ENCODE measurements around the gene SPRYD4.

SPRYD4 gene

GRCh38 chr12:56451147-56451546 lies 17.2 kb upstream of the SPRYD4 start:
- H3K27me3 ChIP-seq (replicated peaks; ENCODE audit: insufficient read depth, low read length) = no peaks in the 10 kb centered on the region
- H2AFZ ChIP-seq (ENCODE audit: low read length) = no peak overlapping the region
- H3F3A ChIP-seq (ENCODE audit: insufficient read depth, low read length) = no peaks in the 10 kb centered on the region
- no peak overlapping the region for H3K27ac ChIP-seq (ENCODE audit: low read length)
- no peaks in the 10 kb centered on the region for H3K36me3 ChIP-seq (replicated peaks; ENCODE audit: insufficient read depth, low read length)
- H3K9me3 ChIP-seq (replicated peaks; ENCODE audit: insufficient read depth, low read length) = no peaks in the 10 kb centered on the region
- H3K79me2 ChIP-seq (ENCODE audit: low read length) = peaks cover 16% of the 10 kb centered on the region
- DNase-seq = no peak
- no peak overlapping the region for H3K4me3 ChIP-seq (ENCODE audit: low read length)
- H3K9me2 ChIP-seq (replicated peaks; ENCODE audit: insufficient read depth, low read length) = no peaks in the 10 kb centered on the region
- TF ChIP-seq EZH2 (optimal IDR thresholded peaks at IDR 0.05; ENCODE audit: low read depth, low read length) (no peak), EZH2phosphoT487 (IDR thresholded peaks at IDR 0.05; ENCODE audit: low read length) (no peak)
- TF ChIP-seq, protein P1, sequence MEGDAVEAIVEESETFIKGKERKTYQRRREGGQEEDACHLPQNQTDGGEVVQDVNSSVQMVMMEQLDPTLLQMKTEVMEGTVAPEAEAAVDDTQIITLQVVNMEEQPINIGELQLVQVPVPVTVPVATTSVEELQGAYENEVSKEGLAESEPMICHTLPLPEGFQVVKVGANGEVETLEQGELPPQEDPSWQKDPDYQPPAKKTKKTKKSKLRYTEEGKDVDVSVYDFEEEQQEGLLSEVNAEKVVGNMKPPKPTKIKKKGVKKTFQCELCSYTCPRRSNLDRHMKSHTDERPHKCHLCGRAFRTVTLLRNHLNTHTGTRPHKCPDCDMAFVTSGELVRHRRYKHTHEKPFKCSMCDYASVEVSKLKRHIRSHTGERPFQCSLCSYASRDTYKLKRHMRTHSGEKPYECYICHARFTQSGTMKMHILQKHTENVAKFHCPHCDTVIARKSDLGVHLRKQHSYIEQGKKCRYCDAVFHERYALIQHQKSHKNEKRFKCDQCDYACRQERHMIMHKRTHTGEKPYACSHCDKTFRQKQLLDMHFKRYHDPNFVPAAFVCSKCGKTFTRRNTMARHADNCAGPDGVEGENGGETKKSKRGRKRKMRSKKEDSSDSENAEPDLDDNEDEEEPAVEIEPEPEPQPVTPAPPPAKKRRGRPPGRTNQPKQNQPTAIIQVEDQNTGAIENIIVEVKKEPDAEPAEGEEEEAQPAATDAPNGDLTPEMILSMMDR (IDR thresholded peaks at IDR 0.05; ENCODE audit: low read length) = no peak
- H4K20me1 ChIP-seq (ENCODE audit: insufficient read depth, low read length) = no peaks in the 10 kb centered on the region
- H3K4me1 ChIP-seq (ENCODE audit: low read length) = 0 out of 2 replicates have a peak, but pooled peaks cover 6% of the 10 kb centered on the region
- H3K4me2 ChIP-seq (ENCODE audit: low read depth, low read length) = no peak overlapping the region
- no peak overlapping the region for H3K9ac ChIP-seq (ENCODE audit: low read length)

- no peak within 1 kb of the TSS for H3K4me3 ChIP-seq (ENCODE audit: low read length)
- H3K4me1 ChIP-seq (ENCODE audit: low read length) = no peaks in the 10 kb centered on the region
- H3K9ac ChIP-seq (ENCODE audit: low read length) = no peak within 1 kb of the TSS
- no peak within 1 kb of the TSS for H3K4me2 ChIP-seq (ENCODE audit: low read depth, low read length)
- no peaks in the 10 kb centered on the region for H3K27me3 ChIP-seq (replicated peaks; ENCODE audit: insufficient read depth, low read length)
- DNase-seq = no peak
- H3K79me2 ChIP-seq (ENCODE audit: low read length) = no peaks in the 10 kb centered on the region
- no peaks in the 10 kb centered on the region for H3K9me2 ChIP-seq (replicated peaks; ENCODE audit: insufficient read depth, low read length)
- H3K36me3 ChIP-seq (replicated peaks; ENCODE audit: insufficient read depth, low read length) = no peaks in the 10 kb centered on the region
- H3K9me3 ChIP-seq (replicated peaks; ENCODE audit: insufficient read depth, low read length) = no peaks in the 10 kb centered on the region
- H3F3A ChIP-seq (ENCODE audit: insufficient read depth, low read length) = no peaks in the 10 kb centered on the region
- H2AFZ ChIP-seq (ENCODE audit: low read length) = no peak within 1 kb of the TSS
- TF ChIP-seq EZH2phosphoT487 (IDR thresholded peaks at IDR 0.05; ENCODE audit: low read length) (no peak), EZH2 (optimal IDR thresholded peaks at IDR 0.05; ENCODE audit: low read depth, low read length) (no peak)
- TF ChIP-seq, protein P1 (IDR thresholded peaks at IDR 0.05; ENCODE audit: low read length) = no peak
- H4K20me1 ChIP-seq (ENCODE audit: insufficient read depth, low read length) = no peaks in the 10 kb centered on the region
- H3K27ac ChIP-seq (ENCODE audit: low read length) = no peak within 1 kb of the TSS
These were observed 13.8 kb upstream of the SPRYD4 start, which contains the start of gene MIP for GRCh38 chr12:56454557-56454956. TSS of gene MIP (minus strand) at chr12:56454657. CDS start at chr12:56454613, 44 bp downstream.

DNA sequence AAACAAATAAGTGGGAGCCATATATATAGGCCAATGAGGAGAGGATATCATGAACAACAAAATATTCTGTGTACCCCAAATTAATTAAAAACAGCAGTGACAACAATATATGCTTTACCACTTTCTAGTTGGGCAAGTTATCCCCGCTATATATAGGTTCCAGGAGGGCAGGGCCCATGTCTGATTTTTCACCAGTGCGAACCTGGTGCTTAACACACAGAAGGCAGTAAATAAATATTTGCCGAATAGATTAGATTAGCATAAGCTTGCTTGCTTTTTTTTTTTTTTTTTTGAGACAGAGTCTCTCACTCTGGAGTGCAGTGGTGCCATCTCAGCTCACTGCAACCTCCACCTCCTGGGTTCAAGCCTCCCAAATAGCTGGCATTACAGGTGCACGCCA lies 10.6 kb upstream of the SPRYD4 start:
- Histone ChIP-seq H3K36me3 (replicated peaks; ENCODE audit: insufficient read depth, low read length) (no peaks in the 10 kb centered on the region), H3K4me3 (ENCODE audit: low read length) (no peak overlapping the region), H3K4me2 (ENCODE audit: low read depth, low read length) (no peak overlapping the region), H4K20me1 (ENCODE audit: insufficient read depth, low read length) (no peaks in the 10 kb centered on the region), H3K4me1 (ENCODE audit: low read length) (no peaks in the 10 kb centered on the region), H3F3A (ENCODE audit: insufficient read depth, low read length) (no peaks in the 10 kb centered on the region), H3K9me3 (replicated peaks; ENCODE audit: insufficient read depth, low read length) (no peaks in the 10 kb centered on the region), H3K9me2 (replicated peaks; ENCODE audit: insufficient read depth, low read length) (no peaks in the 10 kb centered on the region), H2AFZ (ENCODE audit: low read length) (no peak overlapping the region), H3K27me3 (replicated peaks; ENCODE audit: insufficient read depth, low read length) (no peaks in the 10 kb centered on the region), H3K27ac (ENCODE audit: low read length) (no peak overlapping the region), H3K79me2 (ENCODE audit: low read length) (no peaks in the 10 kb centered on the region), H3K9ac (ENCODE audit: low read length) (no peak overlapping the region)
- no peak for DNase-seq
- TF ChIP-seq EZH2phosphoT487 (IDR thresholded peaks at IDR 0.05; ENCODE audit: low read length) (no peak), EZH2 (optimal IDR thresholded peaks at IDR 0.05; ENCODE audit: low read depth, low read length) (no peak)
- TF ChIP-seq, protein P1 (IDR thresholded peaks at IDR 0.05; ENCODE audit: low read length) = no peak
